ENCODE data around the gene APEH.

Gene APEH

GRCh38 chr3:49727924-49728361 is 53.8 kb downstream of the APEH start:
- H3K4me3 ChIP-seq (ENCODE audit: low read depth, low read length) = no peak overlapping the region
- H3K4me1 ChIP-seq (ENCODE audit: control insufficient read depth, insufficient read depth, low read length) = no peaks in the 10 kb centered on the region
- ChIA-PET CTCF (no interaction called here), POLR2A (no interaction called here)
- H3K27ac ChIP-seq (ENCODE audit: extremely low read depth, low read depth, low read length) = no peak overlapping the region
- no peaks in the 10 kb centered on the region for H3K9me3 ChIP-seq (ENCODE audit: control insufficient read depth, insufficient read depth, low read depth, low read length)
- no peak for TF ChIP-seq REST (tag by site-specific recombination; IDR thresholded peaks at IDR 0.05)
- TF ChIP-seq ZNF24 (tag by site-specific recombination; IDR thresholded peaks at IDR 0.05) = no peak
- TF ChIP-seq, protein P1, sequence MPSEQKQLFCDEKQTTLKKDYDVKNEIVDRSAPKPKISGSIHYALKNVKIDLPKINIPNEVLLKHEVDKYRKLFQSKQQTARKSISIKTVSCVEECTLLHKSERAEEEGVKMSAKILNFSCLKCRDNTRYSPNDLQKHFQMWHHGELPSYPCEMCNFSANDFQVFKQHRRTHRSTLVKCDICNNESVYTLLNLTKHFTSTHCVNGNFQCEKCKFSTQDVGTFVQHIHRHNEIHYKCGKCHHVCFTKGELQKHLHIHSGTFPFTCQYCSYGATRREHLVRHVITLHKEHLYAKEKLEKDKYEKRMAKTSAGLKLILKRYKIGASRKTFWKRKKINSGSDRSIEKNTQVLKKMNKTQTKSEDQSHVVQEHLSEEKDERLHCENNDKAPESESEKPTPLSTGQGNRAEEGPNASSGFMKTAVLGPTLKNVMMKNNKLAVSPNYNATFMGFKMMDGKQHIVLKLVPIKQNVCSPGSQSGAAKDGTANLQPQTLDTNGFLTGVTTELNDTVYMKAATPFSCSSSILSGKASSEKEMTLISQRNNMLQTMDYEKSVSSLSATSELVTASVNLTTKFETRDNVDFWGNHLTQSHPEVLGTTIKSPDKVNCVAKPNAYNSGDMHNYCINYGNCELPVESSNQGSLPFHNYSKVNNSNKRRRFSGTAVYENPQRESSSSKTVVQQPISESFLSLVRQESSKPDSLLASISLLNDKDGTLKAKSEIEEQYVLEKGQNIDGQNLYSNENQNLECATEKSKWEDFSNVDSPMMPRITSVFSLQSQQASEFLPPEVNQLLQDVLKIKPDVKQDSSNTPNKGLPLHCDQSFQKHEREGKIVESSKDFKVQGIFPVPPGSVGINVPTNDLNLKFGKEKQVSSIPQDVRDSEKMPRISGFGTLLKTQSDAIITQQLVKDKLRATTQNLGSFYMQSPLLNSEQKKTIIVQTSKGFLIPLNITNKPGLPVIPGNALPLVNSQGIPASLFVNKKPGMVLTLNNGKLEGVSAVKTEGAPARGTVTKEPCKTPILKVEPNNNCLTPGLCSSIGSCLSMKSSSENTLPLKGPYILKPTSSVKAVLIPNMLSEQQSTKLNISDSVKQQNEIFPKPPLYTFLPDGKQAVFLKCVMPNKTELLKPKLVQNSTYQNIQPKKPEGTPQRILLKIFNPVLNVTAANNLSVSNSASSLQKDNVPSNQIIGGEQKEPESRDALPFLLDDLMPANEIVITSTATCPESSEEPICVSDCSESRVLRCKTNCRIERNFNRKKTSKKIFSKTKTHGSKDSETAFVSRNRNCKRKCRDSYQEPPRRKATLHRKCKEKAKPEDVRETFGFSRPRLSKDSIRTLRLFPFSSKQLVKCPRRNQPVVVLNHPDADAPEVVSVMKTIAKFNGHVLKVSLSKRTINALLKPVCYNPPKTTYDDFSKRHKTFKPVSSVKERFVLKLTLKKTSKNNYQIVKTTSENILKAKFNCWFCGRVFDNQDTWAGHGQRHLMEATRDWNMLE (tag by site-specific recombination; conservative IDR thresholded peaks at IDR 0.05; ENCODE audit: low read depth) = no peak
- TF ChIP-seq SP2 (tag by site-specific recombination; IDR thresholded peaks at IDR 0.05) = no peak
- TF ChIP-seq, protein P2, sequence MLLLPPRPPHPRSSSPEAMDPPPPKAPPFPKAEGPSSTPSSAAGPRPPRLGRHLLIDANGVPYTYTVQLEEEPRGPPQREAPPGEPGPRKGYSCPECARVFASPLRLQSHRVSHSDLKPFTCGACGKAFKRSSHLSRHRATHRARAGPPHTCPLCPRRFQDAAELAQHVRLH (tag by site-specific recombination; IDR thresholded peaks at IDR 0.05) = no peak
- TF ChIP-seq KLF10 (tag by site-specific recombination; IDR thresholded peaks at IDR 0.05) = no peak
- TF ChIP-seq ZIC2 (tag by site-specific recombination; IDR thresholded peaks at IDR 0.05) = no peak
- TF ChIP-seq ZNF138 (tag by site-specific recombination; IDR thresholded peaks at IDR 0.05; ENCODE audit: borderline replicate concordance) = no peak
- TF ChIP-seq ZSCAN23 (tag by site-specific recombination; IDR thresholded peaks at IDR 0.05) = no peak
- TF ChIP-seq ZBTB7A (tag by site-specific recombination; IDR thresholded peaks at IDR 0.05; ENCODE audit: low read depth) = no peak
- no peak for TF ChIP-seq ZNF701 (tag by site-specific recombination; IDR thresholded peaks at IDR 0.05)
- no peak for TF ChIP-seq MZF1 (tag by site-specific recombination; IDR thresholded peaks at IDR 0.05; ENCODE audit: borderline replicate concordance)
- TF ChIP-seq ZNF521 (tag by site-specific recombination; IDR thresholded peaks at IDR 0.05) = no peak
- TF ChIP-seq KLF1 (tag by site-specific recombination; IDR thresholded peaks at IDR 0.05) = no peak
- TF ChIP-seq ZNF302 (tag by site-specific recombination; IDR thresholded peaks at IDR 0.05; ENCODE audit: low read depth) = no peak
- TF ChIP-seq ZNF785 (tag by site-specific recombination; IDR thresholded peaks at IDR 0.05) = no peak
- TF ChIP-seq ZNF274 (IDR thresholded peaks at IDR 0.05; ENCODE audit: low read length) = no peak
- no peak for TF ChIP-seq ZNF274 (tag by site-specific recombination; IDR thresholded peaks at IDR 0.05; ENCODE audit: borderline replicate concordance)
- H3K36me3 ChIP-seq (ENCODE audit: control insufficient read depth in 2 of 2, insufficient read depth in 1 of 2, low read length in 2 of 2) = peaks cover 10 to 76% of the 10 kb centered on the region in 2 experiments; a peak in 2 of 3 replicates
